PC-3 (cell line): ENCODE measurements around the gene ZMPSTE24. TPM values are rescaled to one million over a fixed set of nuclear protein-coding genes. Genes with fewer than 3 reads are reported as not detected.
A peak's percentile ranks its signal among the peaks of the same experiment; 100 is the strongest.

Experiments
- ATAC-seq: fragments of 200-7000 bp; cut with Tn5 transposase; 2 replicates; pipeline ENCODE4 v1.9.1; 2020; ENCODE audit warnings: mild to moderate bottlenecking, moderate library complexity
- BruUV-seq: library from RNA; stranded (reverse); fragments of 400-500 nt; replicated peaks from 2 replicates; lab custom pipeline; 2021; lab: Mats Ljungman, UMichigan
- CTCF ChIA-PET: fragments of 300-600 bp; sonication (Branson Sonifier 250); formaldehyde crosslinking; loops from one replicate; lab custom pipeline; 2022; ENCODE audit warnings: antibody characterized with exemption; lab: Charles Lee
- POLR2A ChIA-PET: fragments of 300-600 bp; sonication (Branson Sonifier 250); formaldehyde crosslinking; loops from one replicate; lab custom pipeline; 2022; ENCODE audit warnings: antibody characterized with exemption; ENCODE audit not compliant: unreplicated experiment; lab: Charles Lee
- DNase-seq: peaks from one replicate; pipeline ENCODE4 v3.0.0-alpha.2; 2015
- H2AFZ ChIP-seq: fragments of 300-600 bp; sonication (generic); 2 replicates; pipeline ENCODE4 v1.6.0; 2016; ENCODE audit warnings: antibody characterized with exemption, low read length
- H3F3A ChIP-seq: fragments of 300-600 bp; sonication (generic); one replicate; pipeline ENCODE4 v1.6.0; 2017; ENCODE audit warnings: antibody characterized with exemption, low read length, control low read depth, mild to moderate bottlenecking; ENCODE audit not compliant: unreplicated experiment
- H3K27ac ChIP-seq: fragments of 300-600 bp; sonication (generic); 2 replicates; pipeline ENCODE4 v1.5.1; 2016; ENCODE audit warnings: mild to moderate bottlenecking, low read length
- H3K27me3 ChIP-seq: fragments of 300-600 bp; sonication (generic); 2 replicates; pipeline ENCODE4 v1.6.1; 2016; ENCODE audit warnings: low read length, mixed read lengths
- H3K36me3 ChIP-seq: fragments of 300-600 bp; sonication (generic); 2 replicates; pipeline ENCODE4 v1.6.1; 2016; ENCODE audit warnings: low read depth, mixed run types, low read length, mixed read lengths
- H3K4me1 ChIP-seq: fragments of 300-600 bp; sonication (generic); 2 replicates; pipeline ENCODE4 v1.5.1; 2016; ENCODE audit warnings: low read length; ENCODE audit not compliant: insufficient read depth
- H3K4me2 ChIP-seq: fragments of 300-600 bp; sonication (generic); 2 replicates; pipeline ENCODE4 v1.6.0; 2016; ENCODE audit warnings: low read length
- H3K4me3 ChIP-seq: fragments of 300-600 bp; sonication (generic); 2 replicates; pipeline ENCODE4 v1.5.1; 2016; ENCODE audit warnings: mild to moderate bottlenecking, low read length, mixed read lengths
- H3K79me2 ChIP-seq: fragments of 300-600 bp; sonication (generic); 2 replicates; pipeline ENCODE4 v1.6.1; 2017; ENCODE audit warnings: low read length, mixed read lengths
- H3K9ac ChIP-seq: fragments of 300-600 bp; sonication (generic); 2 replicates; pipeline ENCODE4 v1.6.0; 2016; ENCODE audit warnings: mild to moderate bottlenecking, low read length
- H3K9me2 ChIP-seq: fragments of 300-600 bp; sonication (generic); replicated peaks from 2 replicates; pipeline ENCODE4 v1.6.1; 2016; ENCODE audit warnings: mixed run types, low read length, mixed read lengths
- H3K9me3 ChIP-seq: fragments of 300-600 bp; sonication (generic); 2 replicates; pipeline ENCODE4 v1.6.1; 2016; ENCODE audit warnings: low read length, mixed read lengths
- H4K20me1 ChIP-seq: fragments of 300-600 bp; sonication (generic); 2 replicates; pipeline ENCODE4 v1.6.1; 2016; ENCODE audit warnings: low read length, mixed read lengths
- EZH2 ChIP-seq: fragments of 300-600 bp; sonication (generic); IDR thresholded peaks from one replicate; pipeline ENCODE4 v1.6.1; 2017; ENCODE audit warnings: antibody characterized with exemption, mild to moderate bottlenecking, low read length; ENCODE audit not compliant: unreplicated experiment
- EZH2phosphoT487 ChIP-seq: fragments of 300-600 bp; sonication (generic); IDR thresholded peaks from 2 replicates; pipeline ENCODE4 v1.6.1; 2018; ENCODE audit warnings: mild to moderate bottlenecking, antibody characterized with exemption, low read length, borderline replicate concordance
- intact Hi-C: fragments of 100-400 bp; cut with micrococcal nuclease; formaldehyde crosslinking; loops from 2 replicates; pipeline ENCODE4 v1.9.0; 2023
- total RNA-seq: library from RNA; depleted of rRNA; stranded (reverse); fragments of >200 nt; gene quantifications from 2 replicates; pipeline ENCODE4 v1.2.3, GENCODE V29; 2014
- TF ChIP-seq, protein P1 (sequence below): fragments of 300-600 bp; sonication (generic); conservative IDR thresholded peaks from 2 replicates; pipeline ENCODE4 v1.5.1; 2017; ENCODE audit warnings: antibody characterized with exemption, low read depth, mild to moderate bottlenecking, low read length

ZMPSTE24 gene
- total RNA-seq, 1 experiment from 2014 or later: 76.1 TPM

DNA sequence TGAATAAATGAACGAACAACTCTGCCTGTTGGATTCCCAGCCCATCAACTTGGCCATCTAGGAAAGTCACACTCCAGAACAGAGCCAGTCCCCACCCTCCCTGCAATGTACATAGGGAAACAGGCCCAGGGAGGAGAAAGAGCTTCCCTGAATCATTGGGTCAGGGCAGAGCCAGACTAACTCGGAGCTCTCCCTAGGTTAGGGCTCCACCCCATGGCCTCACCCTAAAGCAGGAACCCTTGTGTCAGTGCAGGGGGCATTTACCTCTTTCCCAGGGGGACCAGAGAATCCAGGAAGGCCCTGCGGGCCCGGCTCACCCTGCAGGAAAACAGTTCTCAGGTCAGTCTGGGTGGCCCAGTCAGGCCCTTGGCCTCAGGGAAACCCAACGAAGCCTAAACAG, 47.4 kb downstream of the ZMPSTE24 start:
- POLR2A ChIA-PET: interaction anchor here (0.6 kb wide), 1 partner anchor 155 kb away, joined by 7 read pairs; no protein-coding TSS in a partner anchor
- ATAC-seq: peak; percentile 82
- Histone ChIP-seq H3F3A (no peaks in the 10 kb centered on the region), H3K4me1 (peaks cover 7% of the 10 kb centered on the region; the same call in 1 of the 2 replicates), H3K27me3 (no peaks in the 10 kb centered on the region), H2AFZ (no peak overlapping the region), H3K9me3 (no peaks in the 10 kb centered on the region), H4K20me1 (no peaks in the 10 kb centered on the region), H3K4me2 (no peak overlapping the region), H3K9me2 (no peaks in the 10 kb centered on the region), H3K4me3 (no peak overlapping the region), H3K36me3 (no peaks in the 10 kb centered on the region), H3K27ac (no peak overlapping the region), H3K79me2 (no peaks in the 10 kb centered on the region), H3K9ac (no peak overlapping the region)
- intact Hi-C loops: loop anchor here (2.0 kb wide), 1 partner anchor 153 kb away; no protein-coding TSS in a partner anchor
- DNase-seq: peak; percentile 51
- TF ChIP-seq EZH2phosphoT487 (no peak), EZH2 (no peak)
- TF ChIP-seq, protein P1, sequence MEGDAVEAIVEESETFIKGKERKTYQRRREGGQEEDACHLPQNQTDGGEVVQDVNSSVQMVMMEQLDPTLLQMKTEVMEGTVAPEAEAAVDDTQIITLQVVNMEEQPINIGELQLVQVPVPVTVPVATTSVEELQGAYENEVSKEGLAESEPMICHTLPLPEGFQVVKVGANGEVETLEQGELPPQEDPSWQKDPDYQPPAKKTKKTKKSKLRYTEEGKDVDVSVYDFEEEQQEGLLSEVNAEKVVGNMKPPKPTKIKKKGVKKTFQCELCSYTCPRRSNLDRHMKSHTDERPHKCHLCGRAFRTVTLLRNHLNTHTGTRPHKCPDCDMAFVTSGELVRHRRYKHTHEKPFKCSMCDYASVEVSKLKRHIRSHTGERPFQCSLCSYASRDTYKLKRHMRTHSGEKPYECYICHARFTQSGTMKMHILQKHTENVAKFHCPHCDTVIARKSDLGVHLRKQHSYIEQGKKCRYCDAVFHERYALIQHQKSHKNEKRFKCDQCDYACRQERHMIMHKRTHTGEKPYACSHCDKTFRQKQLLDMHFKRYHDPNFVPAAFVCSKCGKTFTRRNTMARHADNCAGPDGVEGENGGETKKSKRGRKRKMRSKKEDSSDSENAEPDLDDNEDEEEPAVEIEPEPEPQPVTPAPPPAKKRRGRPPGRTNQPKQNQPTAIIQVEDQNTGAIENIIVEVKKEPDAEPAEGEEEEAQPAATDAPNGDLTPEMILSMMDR: peak; percentile 43; the same call in 1 of the 2 replicates
- no TSS peak for BruUV-seq
- CTCF ChIA-PET: interaction anchor here (0.5 to 1.3 kb wide), 3 partner anchors 152 to 227 kb away, joined by 3 to 7 read pairs (median 3); no protein-coding TSS in a partner anchor

DNA sequence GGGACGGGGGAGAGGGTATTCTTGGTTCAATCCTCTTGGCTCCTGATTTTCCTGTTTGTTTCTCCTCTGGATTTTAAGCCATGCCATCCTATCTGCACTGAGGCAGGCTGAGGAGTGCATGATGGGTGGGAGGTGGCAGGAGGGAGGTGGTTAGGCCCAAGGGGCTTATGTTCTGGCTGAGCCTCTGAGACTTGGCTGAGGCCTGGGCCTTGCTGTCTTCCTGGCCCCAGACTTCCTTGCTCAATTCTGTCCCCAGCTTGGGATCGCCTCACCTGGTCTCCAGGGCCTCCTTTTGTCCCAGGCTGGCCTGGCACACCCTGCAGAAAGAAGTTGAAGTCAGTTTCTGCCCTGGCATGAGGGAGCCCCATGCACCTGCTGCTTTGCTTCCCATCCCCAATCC, 47.8 kb downstream of the ZMPSTE24 start:
- ATAC-seq (no peak), DNase-seq (no peak)
- POLR2A ChIA-PET: interaction anchor here (0.6 kb wide), 1 partner anchor 155 kb away, joined by 7 read pairs; no protein-coding TSS in a partner anchor
- no peaks in the 10 kb centered on the region for H3K36me3 ChIP-seq
- H3K27ac ChIP-seq: no peak overlapping the region
- no peaks in the 10 kb centered on the region for H3F3A ChIP-seq
- no TSS peak for BruUV-seq
- no peaks in the 10 kb centered on the region for H4K20me1 ChIP-seq
- H3K4me2 ChIP-seq: no peak overlapping the region
- H3K9me2 ChIP-seq: no peaks in the 10 kb centered on the region
- intact Hi-C loops: loop anchor here (2.0 kb wide), 1 partner anchor 153 kb away; no protein-coding TSS in a partner anchor
- no peak overlapping the region for H2AFZ ChIP-seq
- H3K4me1 ChIP-seq: peaks cover 7% of the 10 kb centered on the region; the same call in 1 of the 2 replicates
- no peaks in the 10 kb centered on the region for H3K9me3 ChIP-seq
- no peak overlapping the region for H3K9ac ChIP-seq
- H3K4me3 ChIP-seq: no peak overlapping the region
- no peak for TF ChIP-seq EZH2
- H3K79me2 ChIP-seq: no peaks in the 10 kb centered on the region
- CTCF ChIA-PET: interaction anchor here (0.5 to 1.3 kb wide), 3 partner anchors 152 to 227 kb away, joined by 3 to 7 read pairs (median 3); no protein-coding TSS in a partner anchor
- no peaks in the 10 kb centered on the region for H3K27me3 ChIP-seq

DNA sequence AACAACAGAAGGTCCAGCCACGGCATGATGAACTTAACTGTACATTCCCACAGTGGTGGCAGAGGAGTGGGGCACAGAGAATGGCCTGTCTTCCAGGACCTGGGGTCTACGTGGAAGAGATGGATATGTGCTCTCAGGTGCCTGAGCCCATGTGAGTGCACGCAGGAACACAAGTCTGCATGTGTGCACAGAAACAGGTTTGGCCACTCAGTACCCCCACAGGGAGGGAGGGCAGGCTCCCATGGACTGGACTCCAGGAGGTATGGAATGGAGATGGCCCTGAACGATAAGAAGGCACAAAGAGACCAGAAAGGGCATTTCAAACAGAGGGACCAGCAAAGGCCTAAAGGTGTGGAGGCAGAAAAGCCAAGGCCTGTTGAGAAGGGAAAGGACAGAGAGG, 48.3 kb downstream of the ZMPSTE24 start:
- CTCF ChIA-PET: interaction anchor here (1.3 kb wide), 1 partner anchor 153 kb away, joined by 3 read pairs; no protein-coding TSS in a partner anchor
- Histone ChIP-seq H3K4me1 (peaks cover 7% of the 10 kb centered on the region; the same call in 1 of the 2 replicates), H3K9ac (no peak overlapping the region), H3K9me2 (no peaks in the 10 kb centered on the region), H3K9me3 (no peaks in the 10 kb centered on the region), H2AFZ (no peak overlapping the region), H3K4me3 (no peak overlapping the region), H3K27me3 (no peaks in the 10 kb centered on the region), H3K27ac (no peak overlapping the region), H3K4me2 (no peak overlapping the region), H3K79me2 (no peaks in the 10 kb centered on the region), H4K20me1 (no peaks in the 10 kb centered on the region), H3F3A (no peaks in the 10 kb centered on the region), H3K36me3 (no peaks in the 10 kb centered on the region)
- POLR2A ChIA-PET: no interaction called here
- BruUV-seq: no TSS peak
- ATAC-seq (no peak), DNase-seq (peak; percentile 20)
- TF ChIP-seq EZH2: no peak
- TF ChIP-seq EZH2phosphoT487: no peak
- TF ChIP-seq, protein P1: no peak
- intact Hi-C loops: no loop called here
